Brain microvascular endothelial cell (primary cell): Measurements from ENCODE around the gene FAM163A.

Experiments
- DNase-seq: peaks from one replicate; pipeline ENCODE4 v3.0.0-alpha.2; 2020
- H3K27ac ChIP-seq: fragments of 250-450 bp; sonication (Bioruptor Pico); 2 replicates; pipeline ENCODE4 v1.5.1; 2020; ENCODE audit warnings: mild to moderate bottlenecking, moderate library complexity
- H3K27me3 ChIP-seq: fragments of 250-450 bp; sonication (Bioruptor Pico); replicated peaks from 2 replicates; pipeline ENCODE4 v1.5.1; 2020; ENCODE audit warnings: mild to moderate bottlenecking
- H3K36me3 ChIP-seq: fragments of 250-450 bp; sonication (Bioruptor Pico); replicated peaks from 2 replicates; pipeline ENCODE4 v1.5.1; 2020; ENCODE audit warnings: mild to moderate bottlenecking
- H3K4me3 ChIP-seq: 2 replicates; pipeline ENCODE4 v1.5.1; 2011; ENCODE audit warnings: low read depth, mild to moderate bottlenecking, control low read depth, low read length, moderate library complexity
- in situ Hi-C: cut with HindIII; loops from 2 replicates; pipeline ENCODE4 v1.10.0; 2017; ENCODE audit warnings: low sequenced_read_pairs, low pct_ligation_motif_present
- TF ChIP-seq, protein P1 (sequence below): IDR thresholded peaks from 2 replicates; pipeline ENCODE4 v1.5.1; 2011; ENCODE audit warnings: low read depth, mild to moderate bottlenecking, moderate library complexity, low read length, control low read depth, inconsistent platforms; ENCODE audit errors: missing control alignments

Gene FAM163A

DNA sequence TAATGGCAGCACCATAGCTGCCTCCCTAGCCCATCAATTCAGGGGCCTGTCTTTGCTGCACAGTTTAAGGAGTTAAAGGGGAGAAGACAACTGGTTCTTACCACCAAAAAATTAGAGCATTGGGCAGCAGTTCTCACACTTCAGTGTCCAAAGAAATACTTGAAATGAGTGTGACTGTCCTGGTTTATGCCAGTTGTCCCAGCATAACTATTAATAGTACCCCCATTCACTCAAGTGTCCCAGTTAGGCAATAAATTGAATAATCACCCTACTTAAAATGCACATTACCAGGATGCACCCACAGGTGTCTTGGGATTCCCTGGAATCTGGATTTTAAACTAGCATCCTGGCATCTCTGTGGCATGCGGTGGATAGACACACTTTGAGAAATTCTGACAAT lies 51.1 kb downstream of the FAM163A start:
- H3K36me3 ChIP-seq = no peaks in the 10 kb centered on the region
- no peak overlapping the region for H3K4me3 ChIP-seq
- TF ChIP-seq, protein P1, sequence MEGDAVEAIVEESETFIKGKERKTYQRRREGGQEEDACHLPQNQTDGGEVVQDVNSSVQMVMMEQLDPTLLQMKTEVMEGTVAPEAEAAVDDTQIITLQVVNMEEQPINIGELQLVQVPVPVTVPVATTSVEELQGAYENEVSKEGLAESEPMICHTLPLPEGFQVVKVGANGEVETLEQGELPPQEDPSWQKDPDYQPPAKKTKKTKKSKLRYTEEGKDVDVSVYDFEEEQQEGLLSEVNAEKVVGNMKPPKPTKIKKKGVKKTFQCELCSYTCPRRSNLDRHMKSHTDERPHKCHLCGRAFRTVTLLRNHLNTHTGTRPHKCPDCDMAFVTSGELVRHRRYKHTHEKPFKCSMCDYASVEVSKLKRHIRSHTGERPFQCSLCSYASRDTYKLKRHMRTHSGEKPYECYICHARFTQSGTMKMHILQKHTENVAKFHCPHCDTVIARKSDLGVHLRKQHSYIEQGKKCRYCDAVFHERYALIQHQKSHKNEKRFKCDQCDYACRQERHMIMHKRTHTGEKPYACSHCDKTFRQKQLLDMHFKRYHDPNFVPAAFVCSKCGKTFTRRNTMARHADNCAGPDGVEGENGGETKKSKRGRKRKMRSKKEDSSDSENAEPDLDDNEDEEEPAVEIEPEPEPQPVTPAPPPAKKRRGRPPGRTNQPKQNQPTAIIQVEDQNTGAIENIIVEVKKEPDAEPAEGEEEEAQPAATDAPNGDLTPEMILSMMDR = no peak
- DNase-seq = no peak
- H3K27ac ChIP-seq = no peak overlapping the region
- in situ Hi-C loops = no loop called here
- H3K27me3 ChIP-seq = peaks cover 26% of the 10 kb centered on the region

DNA sequence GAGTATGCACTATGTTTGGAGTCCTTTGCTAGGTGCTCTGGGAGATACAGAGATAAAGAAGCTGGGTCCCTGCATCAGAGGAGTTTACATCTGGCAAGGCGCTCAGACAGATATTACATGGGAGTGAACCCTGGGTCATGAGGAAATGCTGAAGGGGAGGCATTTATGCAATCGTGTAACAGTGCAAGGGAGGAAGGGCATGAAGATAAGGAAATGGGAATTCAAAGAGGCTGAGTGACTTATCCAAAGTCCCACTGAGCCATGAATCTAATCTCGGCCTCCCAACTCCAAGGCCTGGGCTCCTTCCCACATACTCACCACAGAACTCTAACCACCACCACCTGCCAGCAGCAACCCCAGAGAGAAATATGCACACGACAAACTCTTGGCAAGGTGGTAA lies 51.6 kb downstream of the FAM163A start:
- in situ Hi-C loops = no loop called here
- Histone ChIP-seq H3K27ac (no peak overlapping the region), H3K36me3 (no peaks in the 10 kb centered on the region), H3K27me3 (peaks cover 27% of the 10 kb centered on the region), H3K4me3 (no peak overlapping the region)
- DNase-seq = peak; percentile 39
- TF ChIP-seq, protein P1 = no peak

DNA sequence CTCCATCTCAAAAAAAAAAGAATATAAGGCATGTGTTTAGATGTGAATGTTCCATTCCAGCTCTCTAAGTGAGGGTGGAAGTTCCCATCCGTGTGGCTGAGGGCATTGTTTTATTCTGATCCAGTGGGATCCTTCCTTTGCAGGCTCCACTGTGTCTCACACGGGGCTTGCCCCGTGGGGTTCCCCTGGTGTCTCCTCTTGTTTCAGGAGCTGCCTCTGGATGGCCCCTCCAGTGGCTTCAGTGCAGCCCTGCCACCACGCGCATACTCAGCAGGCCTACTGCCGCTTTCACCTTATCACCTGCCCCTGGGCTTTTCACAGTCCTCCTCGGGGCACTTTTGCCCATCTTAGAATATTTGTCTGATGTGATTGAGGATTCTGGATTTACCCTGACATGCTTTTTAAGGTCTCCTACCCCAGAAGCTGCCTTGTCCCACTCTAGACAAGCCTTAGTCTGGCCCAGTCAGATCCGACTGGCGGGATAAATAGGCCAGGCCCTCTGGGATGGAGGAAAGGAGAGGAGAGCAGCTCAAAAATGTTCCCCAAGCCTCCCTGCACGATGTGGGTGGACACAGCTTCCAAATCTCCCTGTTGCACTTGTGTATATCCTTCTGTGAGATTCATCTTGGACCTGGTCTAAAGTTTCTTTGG lies 55.2 kb downstream of the FAM163A start:
- Histone ChIP-seq H3K27me3 (peaks cover 58% of the 10 kb centered on the region), H3K4me3 (no peak overlapping the region), H3K27ac (no peak overlapping the region), H3K36me3 (no peaks in the 10 kb centered on the region)
- TF ChIP-seq, protein P1 = no peak
- DNase-seq = no peak
- in situ Hi-C loops = no loop called here

DNA sequence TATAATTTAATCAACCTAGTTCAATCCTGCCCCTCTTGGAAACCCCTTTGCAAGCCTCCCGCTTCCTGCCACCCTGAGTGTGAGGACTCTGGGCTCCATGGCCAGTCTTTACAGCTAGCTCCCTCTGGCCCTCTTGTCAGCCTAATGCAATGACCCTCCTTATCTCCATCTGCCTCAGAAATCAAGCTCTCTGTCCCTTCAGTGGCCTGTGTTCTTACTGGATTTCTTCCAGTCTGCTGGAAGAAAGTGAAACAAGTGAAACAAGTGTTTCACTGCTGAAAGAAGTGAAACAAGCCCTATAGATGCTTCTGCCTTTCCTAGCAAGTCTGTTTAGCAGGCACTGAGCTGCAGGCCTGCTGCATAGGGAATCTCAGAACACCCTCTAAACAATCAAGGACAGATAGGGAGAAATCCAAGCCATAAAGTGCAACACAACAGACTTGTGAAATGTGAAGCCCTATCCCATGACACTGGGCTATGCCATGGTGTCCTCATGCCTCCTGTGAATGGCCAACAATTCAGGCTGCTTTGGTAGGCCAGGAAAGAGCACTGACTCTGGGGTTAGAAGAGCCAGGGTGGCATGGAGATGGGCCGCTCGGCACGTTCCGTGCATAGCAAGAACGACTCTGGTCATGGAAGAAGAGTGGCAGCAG lies 55.9 kb downstream of the FAM163A start:
- Histone ChIP-seq H3K36me3 (no peaks in the 10 kb centered on the region), H3K4me3 (no peak overlapping the region), H3K27me3 (peaks cover 62% of the 10 kb centered on the region), H3K27ac (no peak overlapping the region)
- no peak for DNase-seq
- TF ChIP-seq, protein P1 = no peak
- in situ Hi-C loops = no loop called here

DNA sequence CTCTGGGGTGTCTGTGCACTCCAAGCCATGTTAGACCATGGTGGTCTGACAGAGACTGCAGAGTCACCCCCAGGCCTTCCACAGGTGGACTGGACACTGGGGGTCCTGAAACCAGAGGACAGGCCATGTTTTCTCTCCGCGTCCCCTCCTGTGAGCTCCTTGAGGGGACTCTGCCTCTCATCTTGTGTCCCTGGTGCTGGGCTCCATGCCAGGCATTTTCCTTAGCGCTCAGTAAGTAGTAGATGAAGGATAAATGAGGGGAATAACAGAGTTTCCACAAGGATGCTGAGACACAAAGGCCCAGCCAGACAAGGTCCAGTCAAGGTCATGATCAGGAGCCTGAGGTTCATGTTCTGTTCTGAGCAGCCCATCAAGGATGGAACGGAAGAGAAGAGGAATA lies 57.4 kb downstream of the FAM163A start:
- no peak overlapping the region for H3K27ac ChIP-seq
- in situ Hi-C loops = no loop called here
- H3K4me3 ChIP-seq = no peak overlapping the region
- peaks cover 70% of the 10 kb centered on the region for H3K27me3 ChIP-seq
- DNase-seq = no peak
- TF ChIP-seq, protein P1 = no peak
- H3K36me3 ChIP-seq = no peaks in the 10 kb centered on the region
